GM12873 (cell line): ENCODE data around the gene CYP26C1.

Experiments used
- TF ChIP-seq, protein P1 (sequence below): IDR thresholded peaks from 2 replicates; pipeline ENCODE4 v1.5.1; 2012; ENCODE audit warnings: low read depth, mild to moderate bottlenecking, moderate library complexity, low read length, control low read depth; ENCODE audit not compliant: insufficient read depth; ENCODE audit errors: missing control alignments

CYP26C1 gene

DNA sequence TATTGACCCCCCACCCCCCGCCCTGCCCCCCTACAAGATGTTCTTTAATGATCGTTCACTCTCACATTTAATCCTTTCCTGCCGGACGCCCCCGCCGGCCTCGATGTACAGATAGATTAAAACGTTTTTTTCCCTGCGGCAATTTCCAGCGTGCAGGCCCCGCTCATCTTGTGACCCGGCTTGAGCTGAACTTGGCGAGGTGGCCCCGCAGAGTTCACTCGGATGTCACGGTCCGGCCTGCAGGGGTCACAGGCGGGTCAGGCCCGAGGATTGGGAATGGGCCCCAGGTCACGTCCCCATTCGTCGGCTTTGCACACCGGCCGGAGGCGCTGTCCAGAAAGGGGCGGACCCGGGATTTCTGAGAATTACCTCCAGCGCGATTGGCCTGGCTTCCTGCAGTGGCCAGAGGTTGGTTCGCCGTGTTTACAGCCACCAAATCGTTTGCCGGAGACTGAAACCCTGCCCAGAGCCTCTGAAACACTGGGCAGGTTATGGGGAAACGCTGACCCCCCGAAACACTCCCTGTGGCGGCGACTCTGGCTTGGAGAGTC, 11.2 kb downstream of the CYP26C1 start:
- TF ChIP-seq, protein P1, sequence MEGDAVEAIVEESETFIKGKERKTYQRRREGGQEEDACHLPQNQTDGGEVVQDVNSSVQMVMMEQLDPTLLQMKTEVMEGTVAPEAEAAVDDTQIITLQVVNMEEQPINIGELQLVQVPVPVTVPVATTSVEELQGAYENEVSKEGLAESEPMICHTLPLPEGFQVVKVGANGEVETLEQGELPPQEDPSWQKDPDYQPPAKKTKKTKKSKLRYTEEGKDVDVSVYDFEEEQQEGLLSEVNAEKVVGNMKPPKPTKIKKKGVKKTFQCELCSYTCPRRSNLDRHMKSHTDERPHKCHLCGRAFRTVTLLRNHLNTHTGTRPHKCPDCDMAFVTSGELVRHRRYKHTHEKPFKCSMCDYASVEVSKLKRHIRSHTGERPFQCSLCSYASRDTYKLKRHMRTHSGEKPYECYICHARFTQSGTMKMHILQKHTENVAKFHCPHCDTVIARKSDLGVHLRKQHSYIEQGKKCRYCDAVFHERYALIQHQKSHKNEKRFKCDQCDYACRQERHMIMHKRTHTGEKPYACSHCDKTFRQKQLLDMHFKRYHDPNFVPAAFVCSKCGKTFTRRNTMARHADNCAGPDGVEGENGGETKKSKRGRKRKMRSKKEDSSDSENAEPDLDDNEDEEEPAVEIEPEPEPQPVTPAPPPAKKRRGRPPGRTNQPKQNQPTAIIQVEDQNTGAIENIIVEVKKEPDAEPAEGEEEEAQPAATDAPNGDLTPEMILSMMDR = no peak

GRCh38 chr10:93072225-93072712, 11.7 kb downstream of the CYP26C1 start:
- TF ChIP-seq, protein P1 = no peak

- TF ChIP-seq, protein P1 = no peak
These were observed 12.3 kb downstream of the CYP26C1 start for GRCh38 chr10:93072713-93073538.

DNA sequence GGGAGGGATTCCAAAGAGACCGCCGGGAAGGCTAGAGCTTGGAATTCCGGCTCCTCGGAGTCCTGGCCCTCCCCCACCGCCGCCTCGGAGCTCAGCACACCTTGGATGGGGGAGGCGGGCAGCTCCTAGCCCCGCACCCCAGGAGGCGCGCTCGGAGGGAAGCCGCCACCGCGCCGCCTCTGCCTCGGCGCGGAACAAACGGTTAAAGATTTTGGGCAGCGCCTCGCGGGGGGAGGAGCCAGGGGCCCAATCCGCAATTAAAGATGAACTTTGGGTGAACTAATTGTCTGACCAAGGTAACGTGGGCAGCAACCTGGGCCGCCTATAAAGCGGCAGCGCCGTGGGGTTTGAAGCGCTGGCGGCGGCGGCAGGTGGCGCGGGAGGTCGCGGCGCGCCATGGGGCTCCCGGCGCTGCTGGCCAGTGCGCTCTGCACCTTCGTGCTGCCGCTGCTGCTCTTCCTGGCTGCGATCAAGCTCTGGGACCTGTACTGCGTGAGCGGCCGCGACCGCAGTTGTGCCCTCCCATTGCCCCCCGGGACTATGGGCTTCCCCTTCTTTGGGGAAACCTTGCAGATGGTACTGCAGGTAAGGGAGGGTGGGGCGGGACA, 13.0 kb downstream of the CYP26C1 start, which contains the start of gene CYP26A1:
TSS of gene CYP26A1 (plus strand) at position 355 of the 608 bp plus-strand sequence. CDS start at position 397, 42 bp downstream.
- TF ChIP-seq, protein P1 = no peak

- TF ChIP-seq, protein P1 = no peak
These were observed 13.6 kb downstream of the CYP26C1 start for GRCh38 chr10:93074147-93074596.

DNA sequence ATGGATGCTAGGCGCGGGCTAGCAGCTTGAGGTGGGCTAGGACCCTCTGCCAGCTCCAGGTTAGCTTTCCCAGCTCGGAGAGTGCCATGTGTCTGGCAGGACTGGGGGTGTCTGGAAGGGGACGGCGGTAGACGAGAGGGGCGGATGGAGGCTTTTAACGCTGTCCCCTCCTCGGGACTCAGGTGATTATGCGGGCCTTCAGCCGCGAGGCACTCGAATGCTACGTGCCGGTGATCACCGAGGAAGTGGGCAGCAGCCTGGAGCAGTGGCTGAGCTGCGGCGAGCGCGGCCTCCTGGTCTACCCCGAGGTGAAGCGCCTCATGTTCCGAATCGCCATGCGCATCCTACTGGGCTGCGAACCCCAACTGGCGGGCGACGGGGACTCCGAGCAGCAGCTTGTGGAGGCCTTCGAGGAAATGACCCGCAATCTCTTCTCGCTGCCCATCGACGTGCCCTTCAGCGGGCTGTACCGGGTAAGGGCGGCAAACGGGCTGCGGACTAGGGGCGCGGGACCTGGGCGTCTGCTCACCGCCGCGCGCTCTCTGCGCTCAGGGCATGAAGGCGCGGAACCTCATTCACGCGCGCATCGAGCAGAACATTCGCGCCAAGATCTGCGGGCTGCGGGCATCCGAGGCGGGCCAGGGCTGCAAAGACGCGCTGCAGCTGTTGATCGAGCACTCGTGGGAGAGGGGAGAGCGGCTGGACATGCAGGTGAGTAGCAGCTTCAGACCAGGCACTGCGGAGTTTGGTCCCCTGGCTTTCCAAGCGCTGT, 14.2 kb downstream of the CYP26C1 start:
- TF ChIP-seq, protein P1 = no peak
